Measurements from ENCODE around the gene CST6.

The CST6 gene

GRCh38 chr11:66042227-66042995 lies 30.6 kb downstream of the CST6 start:
- no peak for DNase-seq (ENCODE audit: low read depth)

GRCh38 chr11:66042996-66043906 lies 31.4 kb downstream of the CST6 start:
- no peak for DNase-seq (ENCODE audit: low read depth)
- H3K4me3 ChIP-seq (ENCODE audit: low read depth, low read length) = no peak overlapping the region

More at GRCh38 chr11:66042227-66042995, 30.6 kb downstream of the CST6 start:
- H3K4me3 ChIP-seq (ENCODE audit: low read depth, low read length) = no peak overlapping the region

GRCh38 chr11:66044757-66045156 lies 32.9 kb downstream of the CST6 start:
- no peak overlapping the region for H3K4me3 ChIP-seq (ENCODE audit: low read depth, low read length)
- DNase-seq (ENCODE audit: low read depth) = no peak

GRCh38 chr11:66045177-66045639 lies 33.4 kb downstream of the CST6 start:
- no peak overlapping the region for H3K4me3 ChIP-seq (ENCODE audit: low read depth, low read length)
- DNase-seq (ENCODE audit: low read depth) = peak; percentile 20

- no peak overlapping the region for H3K4me3 ChIP-seq (ENCODE audit: low read depth, low read length)
- no peak for DNase-seq (ENCODE audit: low read depth)
Measured at GRCh38 chr11:66046901-66047300, 35.1 kb downstream of the CST6 start.

GRCh38 chr11:66047541-66048365 lies 35.9 kb downstream of the CST6 start:
- H3K4me3 ChIP-seq (ENCODE audit: low read depth, low read length) = no peak overlapping the region
- no peak for DNase-seq (ENCODE audit: low read depth)

- DNase-seq (ENCODE audit: low read depth) = no peak
Measured at GRCh38 chr11:66048547-66049323, 36.9 kb downstream of the CST6 start, which contains the start of gene GAL3ST3. TSS of gene GAL3ST3 (minus strand) at chr11:66049161. CDS start at chr11:66045415, 3,746 bp downstream.

GRCh38 chr11:66050581-66051231 lies 38.9 kb downstream of the CST6 start:
- DNase-seq (ENCODE audit: low read depth) = no peak
- no peak overlapping the region for H3K4me3 ChIP-seq (ENCODE audit: low read depth, low read length)

More at GRCh38 chr11:66048547-66049323, 36.9 kb downstream of the CST6 start, which contains the start of gene GAL3ST3:
- peak within 1 kb of the TSS; percentile 23 for H3K4me3 ChIP-seq (ENCODE audit: low read depth, low read length)

- no peak for DNase-seq (ENCODE audit: low read depth)
- peak overlapping the region; percentile 97 for H3K4me3 ChIP-seq (ENCODE audit: low read depth, low read length)
Measured at GRCh38 chr11:66051371-66051765, 39.6 kb downstream of the CST6 start.

- peak; percentile 95 for DNase-seq (ENCODE audit: low read depth)
- peak within 1 kb of the TSS; percentile 97 for H3K4me3 ChIP-seq (ENCODE audit: low read depth, low read length)
Measured at GRCh38 chr11:66051766-66052663, 40.2 kb downstream of the CST6 start, which contains the start of gene SF3B2. TSS of gene SF3B2 (plus strand) at chr11:66052364. CDS start at chr11:66052385, 21 bp downstream.

- peak overlapping the region; percentile 97 for H3K4me3 ChIP-seq (ENCODE audit: low read depth, low read length)
- DNase-seq (ENCODE audit: low read depth) = no peak
Measured at GRCh38 chr11:66052664-66052982, 40.8 kb downstream of the CST6 start.

GRCh38 chr11:66055021-66055420 lies 43.2 kb downstream of the CST6 start:
- DNase-seq (ENCODE audit: low read depth) = no peak
- H3K4me3 ChIP-seq (ENCODE audit: low read depth, low read length) = no peak overlapping the region

- no peak for DNase-seq (ENCODE audit: low read depth)
- no peak overlapping the region for H3K4me3 ChIP-seq (ENCODE audit: low read depth, low read length)
Measured at GRCh38 chr11:66056501-66056900, 44.7 kb downstream of the CST6 start.

GRCh38 chr11:66059966-66060680 lies 48.3 kb downstream of the CST6 start:
- no peak for DNase-seq (ENCODE audit: low read depth)
- H3K4me3 ChIP-seq (ENCODE audit: low read depth, low read length) = no peak overlapping the region

- no peak overlapping the region for H3K4me3 ChIP-seq (ENCODE audit: low read depth, low read length)
- DNase-seq (ENCODE audit: low read depth) = no peak
Measured at GRCh38 chr11:66061268-66061667, 49.5 kb downstream of the CST6 start.

- DNase-seq (ENCODE audit: low read depth) = no peak
- H3K4me3 ChIP-seq (ENCODE audit: low read depth, low read length) = no peak overlapping the region
Measured at GRCh38 chr11:66062408-66062807, 50.6 kb downstream of the CST6 start.
